GM08714 (cell line): Measurements from ENCODE around the gene F10.

Source experiments
- H3K4me3 ChIP-seq: fragments of 200-500 bp; sonication (Bioruptor generic); 2 replicates; pipeline ENCODE4 v1.5.1; 2014; ENCODE audit warnings: mild to moderate bottlenecking, low read length, inconsistent platforms
- ZNF274 ChIP-seq: IDR thresholded peaks from 2 replicates; pipeline ENCODE4 v1.6.1; 2012; ENCODE audit warnings: mild to moderate bottlenecking, low read depth, low read length

Gene F10

GRCh38 chr13:113114511-113115362 lies 7.9 kb upstream of the F10 start:
- no peak for TF ChIP-seq ZNF274
- H3K4me3 ChIP-seq: no peak overlapping the region

GRCh38 chr13:113115363-113116205 lies 7.0 kb upstream of the F10 start:
- TF ChIP-seq ZNF274: no peak
- no peak overlapping the region for H3K4me3 ChIP-seq

GRCh38 chr13:113116206-113116800 lies 6.3 kb upstream of the F10 start:
- TF ChIP-seq ZNF274: no peak
- H3K4me3 ChIP-seq: no peak overlapping the region

- no peak overlapping the region for H3K4me3 ChIP-seq
- no peak for TF ChIP-seq ZNF274
Measured at GRCh38 chr13:113116871-113117271, 5.7 kb upstream of the F10 start.

- TF ChIP-seq ZNF274: no peak
- H3K4me3 ChIP-seq: no peak overlapping the region
Measured at GRCh38 chr13:113117335-113117872, 5.2 kb upstream of the F10 start.

GRCh38 chr13:113117911-113118260 lies 4.7 kb upstream of the F10 start:
- TF ChIP-seq ZNF274: no peak
- H3K4me3 ChIP-seq: no peak overlapping the region

GRCh38 chr13:113118261-113119021 lies 4.2 kb upstream of the F10 start:
- no peak for TF ChIP-seq ZNF274
- H3K4me3 ChIP-seq: no peak overlapping the region

- no peak overlapping the region for H3K4me3 ChIP-seq
- TF ChIP-seq ZNF274: no peak
Measured at GRCh38 chr13:113119166-113119821, 3.3 kb upstream of the F10 start.

- H3K4me3 ChIP-seq: no peak overlapping the region
- TF ChIP-seq ZNF274: no peak
Measured at GRCh38 chr13:113119822-113120189, 2.8 kb upstream of the F10 start.

GRCh38 chr13:113120300-113121182 lies 2.1 kb upstream of the F10 start:
- no peak overlapping the region for H3K4me3 ChIP-seq
- TF ChIP-seq ZNF274: no peak

- no peak for TF ChIP-seq ZNF274
- H3K4me3 ChIP-seq: no peak overlapping the region
Measured at GRCh38 chr13:113121183-113121927, 1.2 kb upstream of the F10 start.
